Activated CD4-positive, alpha-beta T cell treated with anti-CD3 and anti-CD28 coated beads, Interleukin-2, amount 50 U/mL, for 48 hours (primary cell): ENCODE data around the gene NKRF.
A peak's percentile ranks its signal among the peaks of the same experiment; 100 is the strongest.
"Not testable (repeated sequence)": the region's sequence is repeated elsewhere in the genome, so short reads cannot be mapped to it uniquely, and the experiment has no call there.

Source experiments
- DNase-seq, 2 experiments: peaks; one replicate each; pipeline ENCODE4 v3.0.0-alpha.2; 2020

The NKRF gene

GRCh38 chrX:119606280-119607017 is at the start of gene NKRF:
NKRF (minus strand) TSS chrX:119606424.
- DNase-seq: peak; percentile 89 to 92

GRCh38 chrX:119655125-119655524 is 48.9 kb upstream of the NKRF start:
- DNase-seq: peak; percentile 75 to 83

GRCh38 chrX:119654112-119654531 is 47.9 kb upstream of the NKRF start:
- DNase-seq: peak; percentile 13 to 38

- no peak for DNase-seq
Observed at GRCh38 chrX:119648421-119648775, 42.2 kb upstream of the NKRF start.

- peak; percentile 64 to 74 for DNase-seq
Observed at GRCh38 chrX:119647552-119648420, 41.6 kb upstream of the NKRF start.

GRCh38 chrX:119647089-119647488 is 40.9 kb upstream of the NKRF start:
- no peak for DNase-seq

GRCh38 chrX:119646515-119646914 is 40.3 kb upstream of the NKRF start:
- DNase-seq: no peak

- no peak for DNase-seq
Observed at GRCh38 chrX:119643696-119644095, 37.5 kb upstream of the NKRF start.

- no peak for DNase-seq
Observed at GRCh38 chrX:119640731-119641170, 34.5 kb upstream of the NKRF start.

GRCh38 chrX:119638725-119639471 is 32.7 kb upstream of the NKRF start:
- no peak for DNase-seq

- not testable (repeated sequence) for DNase-seq
Observed at GRCh38 chrX:119637421-119637820, 31.2 kb upstream of the NKRF start.

- DNase-seq: peak in 1 of 2 experiments; percentile 12
Observed at GRCh38 chrX:119636419-119636818, 30.2 kb upstream of the NKRF start.

- DNase-seq: no peak
Observed at GRCh38 chrX:119635799-119636198, 29.6 kb upstream of the NKRF start.

GRCh38 chrX:119635179-119635578 is 29.0 kb upstream of the NKRF start:
- no peak for DNase-seq

- DNase-seq: no peak
Observed at GRCh38 chrX:119625843-119626242, 19.6 kb upstream of the NKRF start.

- no peak for DNase-seq
Observed at GRCh38 chrX:119624951-119625668, 18.9 kb upstream of the NKRF start.

GRCh38 chrX:119624417-119624816 is 18.2 kb upstream of the NKRF start:
- DNase-seq: no peak

GRCh38 chrX:119622356-119623232 is 16.4 kb upstream of the NKRF start:
- DNase-seq: no peak

- no peak for DNase-seq
Observed at GRCh38 chrX:119618439-119618838, 12.2 kb upstream of the NKRF start.

- no peak for DNase-seq
Observed at GRCh38 chrX:119617517-119618164, 11.4 kb upstream of the NKRF start.

- DNase-seq: no peak
Observed at GRCh38 chrX:119614776-119615175, 8.6 kb upstream of the NKRF start.
